Tibial artery (tissue), 4 donors: ENCODE measurements around the gene ARRDC5.

Experiments used
- DNase-seq, 2 donors: peaks; one replicate each; pipeline ENCODE4 v3.0.0-alpha.2; 2019
- H3K27ac ChIP-seq, 2 donors: fragments of 200-600 bp; sonication (generic) in 1 of 2; 1 replicate in 1 of 2; 2 replicates in 1 of 2; pipeline ENCODE4 v1.5.1; 2018 to 2019; ENCODE audit warnings: mild to moderate bottlenecking in 1 of 2
- H3K27me3 ChIP-seq, 2 donors: fragments of 200-600 bp; sonication (generic) in 1 of 2; one replicate each; pipeline versions ENCODE4 v1.5.1 to v1.6.0; 2016 to 2019
- H3K36me3 ChIP-seq, 3 donors: fragments of 200-600 bp; sonication (generic) in 2 of 3; one replicate each; pipeline ENCODE4 v1.5.1; 2016 to 2019; ENCODE audit warnings: mild to moderate bottlenecking in 2 of 3
- H3K4me1 ChIP-seq, 4 donors: fragments of 200-600 bp; sonication (generic) in 2 of 4; 1 replicate in 3 of 4; 2 replicates in 1 of 4; pipeline ENCODE4 v1.5.1; 2016 to 2019
- H3K4me3 ChIP-seq, 2 donors: fragments of 200-600 bp; sonication (generic) in 1 of 2; 1 replicate in 1 of 2; 2 replicates in 1 of 2; pipeline ENCODE4 v1.5.1; 2018 to 2019; ENCODE audit warnings: mild to moderate bottlenecking in 2 of 2
- H3K9me3 ChIP-seq, 3 donors: fragments of 200-600 bp; sonication (generic) in 1 of 3; one replicate each; pipeline ENCODE4 v1.5.1; 2016 to 2019
- CTCF ChIP-seq, 2 experiments: fragments of 200-600 bp in 1 of 2; fragments of 450-650 bp in 1 of 2; IDR thresholded peaks; one replicate each; pipeline ENCODE4 v1.5.1; 2017 to 2019; ENCODE audit warnings: antibody characterized with exemption in 2 of 2, mild to moderate bottlenecking in 1 of 2, moderate library complexity in 1 of 2
- intact Hi-C: fragments of 100-400 bp; cut with DNase I; formaldehyde crosslinking; loops from one replicate; pipeline ENCODE4 v1.15.0; 2023; ENCODE audit warnings: low total_unique reads

ARRDC5 gene

GRCh38 chr19:4870025-4870700 is 32.5 kb downstream of the ARRDC5 start:
- DNase-seq, result no peak
- no peaks in the 10 kb centered on the region for H3K27me3 ChIP-seq
- H3K4me1 ChIP-seq, result peaks cover 0 to 16% (median 12%) of the 10 kb centered on the region in 4 donors
- intact Hi-C loops, result loop anchor here (2.0 kb wide), 1 partner anchor 41 kb away; no protein-coding TSS in a partner anchor
- no peak for TF ChIP-seq CTCF (IDR thresholded peaks at IDR 0.05)
- H3K9me3 ChIP-seq, result no peaks in the 10 kb centered on the region
- no peak overlapping the region for H3K27ac ChIP-seq
- H3K36me3 ChIP-seq, result no peaks in the 10 kb centered on the region
- H3K4me3 ChIP-seq, result no peak overlapping the region

DNA sequence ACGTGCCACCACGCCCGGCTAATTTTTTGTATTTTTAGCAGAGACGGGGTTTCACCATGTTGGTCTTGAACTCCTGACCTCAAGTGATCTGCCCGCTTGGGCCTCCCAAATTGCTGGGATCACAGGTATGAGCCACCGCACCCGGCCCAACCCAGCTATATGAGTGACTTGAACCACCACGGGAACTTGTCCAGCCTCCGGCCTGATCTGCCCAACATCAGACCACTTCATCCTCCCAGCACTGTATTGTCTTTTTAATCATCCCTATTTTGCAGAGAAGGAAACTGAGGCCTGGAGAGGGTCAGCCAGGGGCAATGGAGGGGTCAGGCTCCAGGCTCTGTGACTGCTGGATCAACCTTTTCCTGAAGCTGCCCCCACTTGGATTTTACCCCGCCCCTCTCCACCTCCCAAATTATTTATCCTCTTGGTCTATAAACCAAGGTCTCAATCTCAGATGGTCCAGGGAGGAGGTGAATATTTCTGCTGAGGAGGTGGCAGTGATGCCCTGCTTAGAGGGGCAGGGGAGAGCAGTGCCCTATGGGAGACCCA is 34.3 kb downstream of the ARRDC5 start:
- Histone ChIP-seq H3K4me3 (peak overlapping the region; percentile 76 to 98), H3K4me1 (peaks cover 0 to 16% (median 12%) of the 10 kb centered on the region in 4 donors), H3K27ac (peak overlapping the region; percentile 86 to 90), H3K27me3 (no peaks in the 10 kb centered on the region), H3K9me3 (no peaks in the 10 kb centered on the region), H3K36me3 (no peaks in the 10 kb centered on the region)
- intact Hi-C loops, result no loop called here
- DNase-seq, result peak in 1 of 2 donors; percentile 30
- TF ChIP-seq CTCF (IDR thresholded peaks at IDR 0.05), result no peak

DNA sequence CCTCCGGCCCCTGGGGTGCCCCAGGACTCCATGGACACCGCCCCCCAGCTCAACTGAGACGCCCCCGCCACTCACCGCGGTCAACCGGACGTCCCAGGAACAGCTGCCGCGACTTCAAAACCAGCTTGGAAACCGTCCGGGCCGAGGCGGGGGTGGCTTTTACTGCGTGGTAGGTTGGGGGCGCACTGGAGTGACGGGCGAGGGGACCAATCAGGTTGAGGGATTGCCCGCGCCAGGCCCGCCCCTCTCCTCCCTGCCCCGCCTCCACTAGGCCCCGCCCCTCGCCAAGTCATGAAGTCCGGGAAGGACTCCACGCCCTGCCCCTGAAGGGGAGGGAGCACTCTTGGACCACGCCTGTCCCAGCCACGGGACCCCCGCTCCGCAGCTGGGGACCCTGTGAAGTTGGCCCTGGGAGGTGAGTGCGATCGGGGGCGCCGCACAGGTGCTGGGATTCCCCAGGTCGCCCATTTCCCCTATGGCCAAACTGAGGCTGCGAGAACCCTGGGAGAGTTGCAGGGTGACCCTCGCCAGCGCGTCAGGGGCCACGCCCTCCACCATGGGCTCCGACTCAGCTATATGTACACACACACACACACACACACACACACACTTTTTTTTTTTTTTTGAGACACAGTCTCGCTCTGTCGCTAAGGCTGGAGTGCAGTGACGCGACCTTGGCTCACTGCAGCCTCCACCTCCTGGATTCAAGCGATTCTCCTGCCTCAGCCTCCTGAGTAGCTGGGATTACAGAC is 35.0 kb downstream of the ARRDC5 start, which contains the start of gene PLIN3:
Gene PLIN3 (minus strand): TSS at position 134 of the 752 bp plus-strand sequence. CDS start 6,273 bp downstream, outside the sequence.
- H3K27ac ChIP-seq, result peak within 1 kb of the TSS; percentile 86 to 90
- no peaks in the 10 kb centered on the region for H3K9me3 ChIP-seq
- intact Hi-C loops, result no loop called here
- H3K4me1 ChIP-seq, result peaks cover 0 to 16% (median 12%) of the 10 kb centered on the region in 4 donors
- no peaks in the 10 kb centered on the region for H3K27me3 ChIP-seq
- H3K4me3 ChIP-seq, result peak within 1 kb of the TSS; percentile 76 to 98
- DNase-seq, result peak; percentile 98
- H3K36me3 ChIP-seq, result peaks cover 0 to 4% (median under 1%) of the 10 kb centered on the region in 3 donors
- no peak for TF ChIP-seq CTCF (IDR thresholded peaks at IDR 0.05)

DNA sequence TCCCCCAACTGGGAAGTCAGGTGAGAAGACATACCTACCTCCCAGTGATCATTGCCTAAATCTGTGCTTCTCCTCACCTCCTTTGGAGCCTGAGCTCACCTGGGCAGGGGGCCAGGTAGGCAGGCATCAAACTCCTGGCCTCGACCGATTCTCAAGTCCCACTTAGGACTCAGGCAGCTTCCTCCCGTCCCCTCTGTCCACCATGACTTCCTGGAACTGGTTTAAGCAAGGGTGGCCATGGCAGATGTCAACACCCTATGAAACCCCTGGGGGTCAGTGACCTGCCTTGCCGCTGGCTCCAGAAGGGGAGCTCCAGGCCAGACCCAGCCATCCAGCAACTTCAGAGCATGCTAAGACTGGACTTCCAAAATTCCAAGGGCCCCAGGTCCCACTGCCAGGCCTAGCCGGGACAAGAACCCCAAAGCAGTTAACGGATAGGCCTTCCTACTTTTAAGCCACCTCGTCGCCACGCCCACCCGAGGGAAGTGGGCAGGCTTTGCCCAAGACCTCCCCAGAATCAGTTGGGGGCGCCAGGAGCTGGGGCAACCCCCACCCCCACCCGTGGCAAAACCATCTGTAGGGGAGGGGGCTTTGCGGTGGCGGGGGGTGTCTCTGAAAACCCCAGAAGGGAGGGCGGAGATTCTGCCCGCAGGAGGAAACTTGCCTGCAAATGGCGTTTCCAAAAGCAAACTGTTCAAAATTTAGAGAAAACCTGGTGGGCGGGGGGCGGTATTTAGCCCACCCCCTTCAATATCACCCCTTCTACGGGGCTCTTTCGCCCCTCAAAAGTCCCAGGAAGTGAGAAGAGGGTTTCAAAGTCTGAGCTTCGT is 35.9 kb downstream of the ARRDC5 start:
- Histone ChIP-seq H3K9me3 (no peaks in the 10 kb centered on the region), H3K27ac (peak overlapping the region; percentile 86 to 90), H3K4me1 (peaks cover 0 to 16% (median 12%) of the 10 kb centered on the region in 4 donors), H3K36me3 (peaks cover 0 to 8% (median 4%) of the 10 kb centered on the region in 3 donors), H3K4me3 (peak overlapping the region; percentile 76 to 98), H3K27me3 (no peaks in the 10 kb centered on the region)
- peak; percentile 72 to 84 for DNase-seq
- intact Hi-C loops, result no loop called here
- no peak for TF ChIP-seq CTCF (IDR thresholded peaks at IDR 0.05)

GRCh38 chr19:4861147-4861546 is 41.5 kb downstream of the ARRDC5 start:
- DNase-seq, result no peak
- H3K9me3 ChIP-seq, result no peaks in the 10 kb centered on the region
- H3K27me3 ChIP-seq, result no peaks in the 10 kb centered on the region
- no peak overlapping the region for H3K4me3 ChIP-seq
- intact Hi-C loops, result no loop called here
- peaks cover 26 to 60% (median 54%) of the 10 kb centered on the region in 3 donors for H3K36me3 ChIP-seq
- no peak overlapping the region for H3K27ac ChIP-seq
- H3K4me1 ChIP-seq, result peaks cover 0 to 2% (median under 1%) of the 10 kb centered on the region in 4 donors
- no peak for TF ChIP-seq CTCF (IDR thresholded peaks at IDR 0.05)
